ENCODE measurements around the gene SPPL2C.

The SPPL2C gene

GRCh38 chr17:45820052-45820780 lies 24.5 kb upstream of the SPPL2C start:
- no peak for TF ChIP-seq JUND (IDR thresholded peaks at IDR 0.05; ENCODE audit: low read depth)
- DNase-seq (ENCODE audit: low read depth in 1 of 2, low spot score in 1 of 2) = no peak
- in situ Hi-C loops (cut with HindIII; ENCODE audit: low pct_unique_long_range_greater_than_20kb, low sequenced_read_pairs) = no loop called here

- no peak for DNase-seq (ENCODE audit: low read depth in 1 of 2, low spot score in 1 of 2)
- in situ Hi-C loops (cut with HindIII; ENCODE audit: low pct_unique_long_range_greater_than_20kb, low sequenced_read_pairs) = no loop called here
- TF ChIP-seq JUND (IDR thresholded peaks at IDR 0.05; ENCODE audit: low read depth) = no peak
These were observed 23.5 kb upstream of the SPPL2C start for GRCh38 chr17:45821147-45821546.

GRCh38 chr17:45823598-45823997 lies 21.1 kb upstream of the SPPL2C start:
- in situ Hi-C loops (cut with HindIII; ENCODE audit: low pct_unique_long_range_greater_than_20kb, low sequenced_read_pairs) = no loop called here
- DNase-seq (ENCODE audit: low read depth in 1 of 2, low spot score in 1 of 2) = no peak
- TF ChIP-seq JUND (IDR thresholded peaks at IDR 0.05; ENCODE audit: low read depth) = no peak

- in situ Hi-C loops (cut with HindIII; ENCODE audit: low pct_unique_long_range_greater_than_20kb, low sequenced_read_pairs) = no loop called here
These were observed 20.2 kb upstream of the SPPL2C start for GRCh38 chr17:45824475-45824874.

GRCh38 chr17:45824901-45825492 lies 19.7 kb upstream of the SPPL2C start:
- in situ Hi-C loops (cut with HindIII; ENCODE audit: low pct_unique_long_range_greater_than_20kb, low sequenced_read_pairs) = no loop called here
- TF ChIP-seq JUND (IDR thresholded peaks at IDR 0.05; ENCODE audit: low read depth) = no peak
- no peak for DNase-seq (ENCODE audit: low read depth in 1 of 2, low spot score in 1 of 2)

More at GRCh38 chr17:45824475-45824874, 20.2 kb upstream of the SPPL2C start:
- TF ChIP-seq JUND (IDR thresholded peaks at IDR 0.05; ENCODE audit: low read depth) = no peak
- no peak for DNase-seq (ENCODE audit: low read depth in 1 of 2, low spot score in 1 of 2)

GRCh38 chr17:45825792-45826191 lies 18.9 kb upstream of the SPPL2C start:
- DNase-seq (ENCODE audit: low read depth in 1 of 2, low spot score in 1 of 2) = no peak
- no peak for TF ChIP-seq JUND (IDR thresholded peaks at IDR 0.05; ENCODE audit: low read depth)
- in situ Hi-C loops (cut with HindIII; ENCODE audit: low pct_unique_long_range_greater_than_20kb, low sequenced_read_pairs) = no loop called here

- in situ Hi-C loops (cut with HindIII; ENCODE audit: low pct_unique_long_range_greater_than_20kb, low sequenced_read_pairs) = no loop called here
- no peak for DNase-seq (ENCODE audit: low read depth in 1 of 2, low spot score in 1 of 2)
- TF ChIP-seq JUND (IDR thresholded peaks at IDR 0.05; ENCODE audit: low read depth) = no peak
These were observed 17.6 kb upstream of the SPPL2C start for GRCh38 chr17:45826919-45827588.

GRCh38 chr17:45828171-45828570 lies 16.5 kb upstream of the SPPL2C start:
- in situ Hi-C loops (cut with HindIII; ENCODE audit: low pct_unique_long_range_greater_than_20kb, low sequenced_read_pairs) = no loop called here
- no peak for TF ChIP-seq JUND (IDR thresholded peaks at IDR 0.05; ENCODE audit: low read depth)
- DNase-seq (ENCODE audit: low read depth in 1 of 2, low spot score in 1 of 2) = no peak

GRCh38 chr17:45828582-45829133 lies 16.0 kb upstream of the SPPL2C start:
- no peak for TF ChIP-seq JUND (IDR thresholded peaks at IDR 0.05; ENCODE audit: low read depth)
- in situ Hi-C loops (cut with HindIII; ENCODE audit: low pct_unique_long_range_greater_than_20kb, low sequenced_read_pairs) = no loop called here
- DNase-seq (ENCODE audit: low read depth in 1 of 2, low spot score in 1 of 2) = peak in 1 of 2 experiments; percentile 24

- no peak for DNase-seq (ENCODE audit: low read depth in 1 of 2, low spot score in 1 of 2)
- in situ Hi-C loops (cut with HindIII; ENCODE audit: low pct_unique_long_range_greater_than_20kb, low sequenced_read_pairs) = no loop called here
- TF ChIP-seq JUND (IDR thresholded peaks at IDR 0.05; ENCODE audit: low read depth) = no peak
These were observed 10.8 kb upstream of the SPPL2C start for GRCh38 chr17:45833920-45834319.

- DNase-seq (ENCODE audit: low read depth in 1 of 2, low spot score in 1 of 2) = no peak
- in situ Hi-C loops (cut with HindIII; ENCODE audit: low pct_unique_long_range_greater_than_20kb, low sequenced_read_pairs) = no loop called here
- TF ChIP-seq JUND (IDR thresholded peaks at IDR 0.05; ENCODE audit: low read depth) = no peak
These were observed 9.9 kb upstream of the SPPL2C start for GRCh38 chr17:45834471-45835396.

GRCh38 chr17:45835481-45835880 lies 9.2 kb upstream of the SPPL2C start:
- no peak for DNase-seq (ENCODE audit: low read depth in 1 of 2, low spot score in 1 of 2)
- TF ChIP-seq JUND (IDR thresholded peaks at IDR 0.05; ENCODE audit: low read depth) = no peak
- in situ Hi-C loops (cut with HindIII; ENCODE audit: low pct_unique_long_range_greater_than_20kb, low sequenced_read_pairs) = no loop called here

All from T47D (cell line).